ENCODE measurements around the gene THPO.

The THPO gene

GRCh38 chr3:184384342-184384741, 6.3 kb upstream of the THPO start:
- DNase-seq, result no peak

- no peak for DNase-seq
Observed at GRCh38 chr3:184383033-184383740, 5.2 kb upstream of the THPO start.

- DNase-seq, result no peak
Observed at GRCh38 chr3:184382326-184383032, 4.5 kb upstream of the THPO start.

- DNase-seq, result no peak
Observed at GRCh38 chr3:184381261-184382224, 3.5 kb upstream of the THPO start.

- no peak for DNase-seq
Observed at GRCh38 chr3:184380627-184381260, 2.7 kb upstream of the THPO start.

- DNase-seq, result peak; percentile 5
Observed at GRCh38 chr3:184380185-184380626, 2.2 kb upstream of the THPO start.

- DNase-seq, result no peak
Observed at GRCh38 chr3:184379358-184380184, 1.6 kb upstream of the THPO start, which contains the start of gene CHRD. CHRD (plus strand) TSS chr3:184380054; CDS start chr3:184380319, 265 bp downstream.

- no peak for DNase-seq
Observed at GRCh38 chr3:184378651-184379357, 797 bp upstream of the THPO start.

- DNase-seq, result no peak
Observed at GRCh38 chr3:184377374-184377773, 633 bp downstream of the THPO start.

- DNase-seq, result no peak
Observed at GRCh38 chr3:184375747-184376461, 2.1 kb downstream of the THPO start.

- no peak for DNase-seq
Observed at GRCh38 chr3:184373422-184373821, 4.6 kb downstream of the THPO start.

- DNase-seq, result no peak
Observed at GRCh38 chr3:184372911-184373310, 5.1 kb downstream of the THPO start.

- no peak for DNase-seq
Observed at GRCh38 chr3:184372296-184372821, 5.6 kb downstream of the THPO start.

GRCh38 chr3:184371570-184372018, 6.4 kb downstream of the THPO start:
- DNase-seq, result peak; percentile 22

GRCh38 chr3:184368586-184369183, 9.3 kb downstream of the THPO start:
- no peak for DNase-seq

GRCh38 chr3:184368116-184368515, 9.9 kb downstream of the THPO start:
- DNase-seq, result no peak

GRCh38 chr3:184366619-184367289, 11.3 kb downstream of the THPO start:
- DNase-seq, result no peak

GRCh38 chr3:184362668-184363546, 15.1 kb downstream of the THPO start:
- DNase-seq, result peak; percentile 86
